ENCODE results near the gene ADCK2. TPM values are rescaled to one million over a fixed set of nuclear protein-coding genes. Genes with fewer than 3 reads are reported as not detected.

ADCK2 gene
- total RNA-seq, 1 donor = 14.1 TPM

- H3K4me3 ChIP-seq (ENCODE audit: low read depth, low read length) = no peak overlapping the region
- no peak for DNase-seq (ENCODE audit: low read depth)
- TF ChIP-seq, protein P1, sequence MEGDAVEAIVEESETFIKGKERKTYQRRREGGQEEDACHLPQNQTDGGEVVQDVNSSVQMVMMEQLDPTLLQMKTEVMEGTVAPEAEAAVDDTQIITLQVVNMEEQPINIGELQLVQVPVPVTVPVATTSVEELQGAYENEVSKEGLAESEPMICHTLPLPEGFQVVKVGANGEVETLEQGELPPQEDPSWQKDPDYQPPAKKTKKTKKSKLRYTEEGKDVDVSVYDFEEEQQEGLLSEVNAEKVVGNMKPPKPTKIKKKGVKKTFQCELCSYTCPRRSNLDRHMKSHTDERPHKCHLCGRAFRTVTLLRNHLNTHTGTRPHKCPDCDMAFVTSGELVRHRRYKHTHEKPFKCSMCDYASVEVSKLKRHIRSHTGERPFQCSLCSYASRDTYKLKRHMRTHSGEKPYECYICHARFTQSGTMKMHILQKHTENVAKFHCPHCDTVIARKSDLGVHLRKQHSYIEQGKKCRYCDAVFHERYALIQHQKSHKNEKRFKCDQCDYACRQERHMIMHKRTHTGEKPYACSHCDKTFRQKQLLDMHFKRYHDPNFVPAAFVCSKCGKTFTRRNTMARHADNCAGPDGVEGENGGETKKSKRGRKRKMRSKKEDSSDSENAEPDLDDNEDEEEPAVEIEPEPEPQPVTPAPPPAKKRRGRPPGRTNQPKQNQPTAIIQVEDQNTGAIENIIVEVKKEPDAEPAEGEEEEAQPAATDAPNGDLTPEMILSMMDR (IDR thresholded peaks at IDR 0.05; ENCODE audit: insufficient read depth, low read length) = no peak
Measured at GRCh38 chr7:140744005-140744404, 71.3 kb downstream of the ADCK2 start.

Small RNA genes within 50 kb of the gene (small RNA-seq; reads per million reads assigned to genes)
- not detected for gene RN7SL771P

Other genes with a start within 250 kb of the ADCK2 start
- gene MKRN1, start 193.4 kb upstream of the ADCK2 start, total RNA-seq (ENCODE audit: low replicate concordance) = 52.6 and 132 TPM in 2 replicates
- gene DENND2A, start 32.1 kb upstream of the ADCK2 start, total RNA-seq (ENCODE audit: low replicate concordance) = 10.8 and 17.7 TPM in 2 replicates
- 89.5 and 161 TPM in 2 replicates for gene NDUFB2, start 23.8 kb downstream of the ADCK2 start, total RNA-seq (ENCODE audit: low replicate concordance)